Measurements from ENCODE around the gene NXPH4.

NXPH4 gene

DNA sequence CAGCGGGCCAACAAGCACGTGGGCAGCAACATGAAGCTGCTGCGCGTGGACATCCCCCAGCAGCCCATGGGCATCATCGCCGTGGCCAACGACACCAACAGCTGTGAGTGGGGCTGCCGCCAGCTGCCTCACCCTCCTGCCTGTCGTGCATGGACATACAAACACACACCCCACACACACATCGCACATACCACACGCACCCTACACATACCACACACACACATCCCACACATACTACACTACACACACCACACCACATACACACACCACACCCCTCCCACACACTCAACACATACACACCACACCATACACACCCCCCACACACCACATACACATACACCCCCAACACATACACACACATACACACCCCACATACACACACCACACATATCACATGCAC lies 25.2 kb upstream of the NXPH4 start:
- no peak overlapping the region for H3K4me3 Mint-ChIP-seq

GRCh38 chr12:57192920-57193319 lies 23.7 kb upstream of the NXPH4 start:
- H3K27me3 Mint-ChIP-seq, result no peaks in the 10 kb centered on the region
- no peak overlapping the region for H3K27ac Mint-ChIP-seq
- no peaks in the 10 kb centered on the region for H3K4me1 Mint-ChIP-seq (ENCODE audit: low read depth)
- H3K36me3 Mint-ChIP-seq (ENCODE audit: low read depth), result no peaks in the 10 kb centered on the region
- no peaks in the 10 kb centered on the region for H3K9me3 Mint-ChIP-seq
- H3K4me3 Mint-ChIP-seq, result no peak overlapping the region
- no peak for DNase-seq

More for the DNA sequence above, 25.2 kb upstream of the NXPH4 start:
- no peak overlapping the region for H3K27ac Mint-ChIP-seq
- H3K4me1 Mint-ChIP-seq (ENCODE audit: low read depth), result no peaks in the 10 kb centered on the region
- no peaks in the 10 kb centered on the region for H3K36me3 Mint-ChIP-seq (ENCODE audit: low read depth)
- no peaks in the 10 kb centered on the region for H3K9me3 Mint-ChIP-seq
- H3K27me3 Mint-ChIP-seq, result no peaks in the 10 kb centered on the region
- DNase-seq, result no peak

DNA sequence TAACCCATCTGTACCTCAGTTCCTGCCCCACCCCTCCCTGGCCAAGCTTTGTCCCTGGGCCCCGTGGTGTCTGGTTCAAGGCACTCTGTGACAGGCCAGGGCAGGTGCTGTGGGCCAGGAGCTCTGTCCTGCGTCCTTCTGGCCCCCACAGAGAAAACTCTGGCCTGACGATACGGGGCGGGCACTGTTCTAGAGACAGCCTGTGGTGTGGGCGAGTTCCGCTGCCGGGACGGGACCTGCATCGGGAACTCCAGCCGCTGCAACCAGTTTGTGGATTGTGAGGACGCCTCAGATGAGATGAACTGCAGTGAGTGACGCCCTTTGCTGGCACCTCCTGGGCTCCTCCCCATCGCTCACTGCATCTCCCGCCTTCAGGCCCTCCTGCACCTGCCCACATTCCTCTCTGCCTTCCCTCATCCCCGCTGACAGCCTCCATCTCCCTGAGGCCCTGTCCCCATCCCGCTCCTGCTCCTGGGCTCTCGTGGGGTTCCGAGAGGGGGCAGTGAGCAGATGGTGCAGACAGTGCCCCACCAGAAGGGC lies 22.8 kb upstream of the NXPH4 start:
- Mint-ChIP-seq H3K4me3 (no peak overlapping the region), H3K36me3 (ENCODE audit: low read depth) (no peaks in the 10 kb centered on the region), H3K27ac (no peak overlapping the region), H3K9me3 (no peaks in the 10 kb centered on the region), H3K4me1 (ENCODE audit: low read depth) (no peaks in the 10 kb centered on the region), H3K27me3 (no peaks in the 10 kb centered on the region)
- DNase-seq, result no peak

DNA sequence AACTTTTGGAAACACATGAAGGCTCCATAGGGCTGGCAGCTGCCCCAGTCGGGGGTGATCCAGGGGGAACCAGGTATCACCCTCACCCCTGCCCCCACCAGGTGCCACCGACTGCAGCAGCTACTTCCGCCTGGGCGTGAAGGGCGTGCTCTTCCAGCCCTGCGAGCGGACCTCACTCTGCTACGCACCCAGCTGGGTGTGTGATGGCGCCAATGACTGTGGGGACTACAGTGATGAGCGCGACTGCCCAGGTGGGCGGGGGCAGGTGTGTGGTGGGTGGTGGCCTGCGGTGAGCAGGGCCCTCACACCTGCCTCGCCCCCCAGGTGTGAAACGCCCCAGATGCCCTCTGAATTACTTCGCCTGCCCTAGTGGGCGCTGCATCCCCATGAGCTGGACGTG lies 22.3 kb upstream of the NXPH4 start:
- no peak for DNase-seq
- H3K9me3 Mint-ChIP-seq, result no peaks in the 10 kb centered on the region
- H3K27me3 Mint-ChIP-seq, result no peaks in the 10 kb centered on the region
- no peak overlapping the region for H3K27ac Mint-ChIP-seq
- H3K4me1 Mint-ChIP-seq (ENCODE audit: low read depth), result no peaks in the 10 kb centered on the region
- H3K4me3 Mint-ChIP-seq, result no peak overlapping the region
- no peaks in the 10 kb centered on the region for H3K36me3 Mint-ChIP-seq (ENCODE audit: low read depth)

- no peaks in the 10 kb centered on the region for H3K36me3 Mint-ChIP-seq (ENCODE audit: low read depth)
- no peak overlapping the region for H3K4me3 Mint-ChIP-seq
- H3K9me3 Mint-ChIP-seq, result no peaks in the 10 kb centered on the region
- DNase-seq, result no peak
- no peaks in the 10 kb centered on the region for H3K27me3 Mint-ChIP-seq
- no peaks in the 10 kb centered on the region for H3K4me1 Mint-ChIP-seq (ENCODE audit: low read depth)
- H3K27ac Mint-ChIP-seq, result no peak overlapping the region
Observed at GRCh38 chr12:57195186-57195585, 21.4 kb upstream of the NXPH4 start.

DNA sequence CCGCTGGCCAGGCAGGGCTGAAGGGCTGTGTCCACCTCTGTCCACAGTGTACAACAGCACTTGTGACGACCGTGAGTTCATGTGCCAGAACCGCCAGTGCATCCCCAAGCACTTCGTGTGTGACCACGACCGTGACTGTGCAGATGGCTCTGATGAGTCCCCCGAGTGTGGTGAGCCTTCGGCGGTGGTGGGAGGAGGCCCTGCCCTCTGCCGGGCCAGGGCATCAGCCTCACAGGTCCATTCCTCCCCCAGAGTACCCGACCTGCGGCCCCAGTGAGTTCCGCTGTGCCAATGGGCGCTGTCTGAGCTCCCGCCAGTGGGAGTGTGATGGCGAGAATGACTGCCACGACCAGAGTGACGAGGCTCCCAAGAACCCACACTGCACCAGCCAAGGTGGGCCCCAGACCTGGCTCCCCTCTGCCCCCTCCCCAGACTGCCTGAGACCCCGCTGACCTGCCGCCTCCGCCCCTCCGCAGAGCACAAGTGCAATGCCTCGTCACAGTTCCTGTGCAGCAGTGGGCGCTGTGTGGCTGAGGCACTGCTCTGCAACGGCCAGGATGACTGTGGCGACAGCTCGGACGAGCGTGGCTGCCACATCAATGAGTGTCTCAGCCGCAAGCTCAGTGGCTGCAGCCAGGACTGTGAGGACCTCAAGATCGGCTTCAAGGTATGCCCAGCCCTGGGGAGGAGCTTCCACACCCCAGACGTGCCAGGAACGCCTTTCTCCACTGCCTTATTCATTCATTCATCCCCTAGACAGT lies 20.8 kb upstream of the NXPH4 start:
- Mint-ChIP-seq H3K27ac (no peak overlapping the region), H3K27me3 (no peaks in the 10 kb centered on the region), H3K36me3 (ENCODE audit: low read depth) (no peaks in the 10 kb centered on the region), H3K4me1 (ENCODE audit: low read depth) (no peaks in the 10 kb centered on the region), H3K9me3 (no peaks in the 10 kb centered on the region), H3K4me3 (no peak overlapping the region)
- DNase-seq, result no peak

- Mint-ChIP-seq H3K4me3 (no peak overlapping the region), H3K27ac (no peak overlapping the region), H3K27me3 (no peaks in the 10 kb centered on the region)
Observed at GRCh38 chr12:57196439-57196838, 20.2 kb upstream of the NXPH4 start.

GRCh38 chr12:57196956-57197355 lies 19.6 kb upstream of the NXPH4 start:
- Mint-ChIP-seq H3K4me1 (ENCODE audit: low read depth) (no peaks in the 10 kb centered on the region), H3K27me3 (no peaks in the 10 kb centered on the region), H3K36me3 (ENCODE audit: low read depth) (no peaks in the 10 kb centered on the region)

More at GRCh38 chr12:57196439-57196838, 20.2 kb upstream of the NXPH4 start:
- Mint-ChIP-seq H3K4me1 (ENCODE audit: low read depth) (no peaks in the 10 kb centered on the region), H3K9me3 (no peaks in the 10 kb centered on the region), H3K36me3 (ENCODE audit: low read depth) (no peaks in the 10 kb centered on the region)
- no peak for DNase-seq

GRCh38 chr12:57198329-57198728 lies 18.3 kb upstream of the NXPH4 start:
- no peaks in the 10 kb centered on the region for H3K36me3 Mint-ChIP-seq (ENCODE audit: low read depth)
- H3K27ac Mint-ChIP-seq, result no peak overlapping the region
- H3K4me3 Mint-ChIP-seq, result no peak overlapping the region

More at GRCh38 chr12:57196956-57197355, 19.6 kb upstream of the NXPH4 start:
- no peak overlapping the region for H3K4me3 Mint-ChIP-seq
- no peak for DNase-seq
- H3K27ac Mint-ChIP-seq, result no peak overlapping the region
- no peaks in the 10 kb centered on the region for H3K9me3 Mint-ChIP-seq

GRCh38 chr12:57199191-57199590 lies 17.4 kb upstream of the NXPH4 start:
- H3K9me3 Mint-ChIP-seq, result no peaks in the 10 kb centered on the region
- H3K27ac Mint-ChIP-seq, result no peak overlapping the region
- no peaks in the 10 kb centered on the region for H3K27me3 Mint-ChIP-seq
- no peaks in the 10 kb centered on the region for H3K4me1 Mint-ChIP-seq (ENCODE audit: low read depth)
- no peak for DNase-seq
- H3K4me3 Mint-ChIP-seq, result no peak overlapping the region
- H3K36me3 Mint-ChIP-seq (ENCODE audit: low read depth), result no peaks in the 10 kb centered on the region

More at GRCh38 chr12:57198329-57198728, 18.3 kb upstream of the NXPH4 start:
- DNase-seq, result no peak
- H3K9me3 Mint-ChIP-seq, result no peaks in the 10 kb centered on the region
- no peaks in the 10 kb centered on the region for H3K4me1 Mint-ChIP-seq (ENCODE audit: low read depth)
- no peaks in the 10 kb centered on the region for H3K27me3 Mint-ChIP-seq

GRCh38 chr12:57200497-57200896 lies 16.1 kb upstream of the NXPH4 start:
- no peaks in the 10 kb centered on the region for H3K4me1 Mint-ChIP-seq (ENCODE audit: low read depth)
- H3K9me3 Mint-ChIP-seq, result no peaks in the 10 kb centered on the region
- no peaks in the 10 kb centered on the region for H3K27me3 Mint-ChIP-seq
- no peak overlapping the region for H3K4me3 Mint-ChIP-seq
- H3K36me3 Mint-ChIP-seq (ENCODE audit: low read depth), result no peaks in the 10 kb centered on the region
- H3K27ac Mint-ChIP-seq, result no peak overlapping the region
- no peak for DNase-seq

GRCh38 chr12:57201219-57201618 lies 15.4 kb upstream of the NXPH4 start:
- no peak overlapping the region for H3K4me3 Mint-ChIP-seq
- DNase-seq, result no peak
- H3K4me1 Mint-ChIP-seq (ENCODE audit: low read depth), result no peaks in the 10 kb centered on the region
- no peaks in the 10 kb centered on the region for H3K9me3 Mint-ChIP-seq
- no peaks in the 10 kb centered on the region for H3K36me3 Mint-ChIP-seq (ENCODE audit: low read depth)
- no peak overlapping the region for H3K27ac Mint-ChIP-seq
- H3K27me3 Mint-ChIP-seq, result no peaks in the 10 kb centered on the region

GRCh38 chr12:57201631-57202030 lies 15.0 kb upstream of the NXPH4 start:
- no peak for DNase-seq
- no peak overlapping the region for H3K27ac Mint-ChIP-seq
- H3K4me1 Mint-ChIP-seq (ENCODE audit: low read depth), result no peaks in the 10 kb centered on the region
- H3K27me3 Mint-ChIP-seq, result no peaks in the 10 kb centered on the region
- H3K36me3 Mint-ChIP-seq (ENCODE audit: low read depth), result no peaks in the 10 kb centered on the region
- no peaks in the 10 kb centered on the region for H3K9me3 Mint-ChIP-seq
- no peak overlapping the region for H3K4me3 Mint-ChIP-seq

- Mint-ChIP-seq H3K27ac (no peak overlapping the region), H3K9me3 (no peaks in the 10 kb centered on the region), H3K27me3 (no peaks in the 10 kb centered on the region), H3K4me1 (ENCODE audit: low read depth) (no peaks in the 10 kb centered on the region), H3K36me3 (ENCODE audit: low read depth) (no peaks in the 10 kb centered on the region), H3K4me3 (no peak overlapping the region)
- no peak for DNase-seq
Observed at GRCh38 chr12:57202321-57202720, 14.3 kb upstream of the NXPH4 start.

DNA sequence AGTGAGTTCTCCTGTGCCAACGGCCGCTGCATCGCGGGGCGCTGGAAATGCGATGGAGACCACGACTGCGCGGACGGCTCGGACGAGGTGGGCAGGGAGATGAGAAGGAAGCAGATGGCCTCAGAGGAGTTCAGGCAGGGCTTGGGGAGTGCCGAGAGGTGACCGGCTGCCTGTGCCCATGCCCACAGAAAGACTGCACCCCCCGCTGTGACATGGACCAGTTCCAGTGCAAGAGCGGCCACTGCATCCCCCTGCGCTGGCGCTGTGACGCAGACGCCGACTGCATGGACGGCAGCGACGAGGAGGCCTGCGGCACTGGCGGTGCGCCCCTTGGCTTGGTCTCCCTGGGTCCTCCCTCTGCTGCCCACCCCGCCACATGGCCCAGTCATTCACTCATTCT lies 13.4 kb upstream of the NXPH4 start:
- H3K4me1 Mint-ChIP-seq (ENCODE audit: low read depth), result no peaks in the 10 kb centered on the region
- no peaks in the 10 kb centered on the region for H3K9me3 Mint-ChIP-seq
- H3K27ac Mint-ChIP-seq, result no peak overlapping the region
- no peaks in the 10 kb centered on the region for H3K27me3 Mint-ChIP-seq
- H3K4me3 Mint-ChIP-seq, result no peak overlapping the region
- DNase-seq, result no peak
- no peaks in the 10 kb centered on the region for H3K36me3 Mint-ChIP-seq (ENCODE audit: low read depth)

Measured in activated T-cell treated with anti-CD3 and anti-CD28 coated beads, Interleukin-2, amount 50 U/mL, for 24 hours (primary cell).